H1 (cell line): ENCODE data around the gene ANGPTL4. TPM values are rescaled to one million over a fixed set of nuclear protein-coding genes. Genes with fewer than 3 reads are reported as not detected.

Source experiments
- CTCF ChIA-PET: fragments of 300-600 bp; sonication (Branson Sonifier 250); formaldehyde crosslinking; loops from one replicate; lab custom pipeline; 2021; ENCODE audit not compliant: partially characterized antibody; lab: Charles Lee
- POLR2A ChIA-PET: fragments of 300-600 bp; sonication (Branson Sonifier 250); formaldehyde crosslinking; loops from one replicate; lab custom pipeline; 2021; ENCODE audit warnings: inconsistent platforms; ENCODE audit not compliant: partially characterized antibody; lab: Charles Lee
- DNase-seq, 2 experiments: peaks; one replicate each; pipeline versions ENCODE4 v3.0.0 to v3.0.0-alpha.2; 2010 to 2022; ENCODE audit warnings: low spot score in 2 of 2, low read depth in 1 of 2, mixed read lengths in 1 of 2
- FAIRE-seq: peaks from 2 replicates; lab custom pipeline; 2011; peaks lifted over from hg19 to GRCh38; lab: Jason Lieb, UNC
- H2AFZ ChIP-seq: 2 replicates; pipeline ENCODE4 v1.8.1; 2012; ENCODE audit warnings: low read length, inconsistent platforms
- H2AK5ac ChIP-seq: 2 replicates; pipeline ENCODE4 v1.6.1; 2013; ENCODE audit warnings: low read depth, low read length
- H2BK120ac ChIP-seq: replicated peaks from 2 replicates; pipeline ENCODE3; 2013; ENCODE audit warnings: low read depth, low read length, inconsistent platforms
- H2BK12ac ChIP-seq: 2 replicates; pipeline ENCODE4 v1.6.1; 2013; ENCODE audit warnings: low read depth, low read length
- H2BK15ac ChIP-seq: 2 replicates; pipeline ENCODE4 v1.6.1; 2013; ENCODE audit warnings: low read length
- H2BK20ac ChIP-seq: 2 replicates; pipeline ENCODE4 v1.6.1; 2013; ENCODE audit warnings: low read length
- H2BK5ac ChIP-seq: 2 replicates; pipeline ENCODE4 v1.6.1; 2013; ENCODE audit warnings: low read depth, low read length
- H3K14ac ChIP-seq: 2 replicates; pipeline ENCODE4 v1.6.1; 2013; ENCODE audit warnings: inconsistent platforms; ENCODE audit not compliant: insufficient read length
- H3K18ac ChIP-seq: 2 replicates; pipeline ENCODE4 v1.6.1; 2013; ENCODE audit warnings: low read length; ENCODE audit errors: extremely low read depth
- H3K23ac ChIP-seq: 2 replicates; pipeline ENCODE4 v1.6.1; 2013; ENCODE audit warnings: inconsistent platforms; ENCODE audit not compliant: insufficient read length
- H3K23me2 ChIP-seq: 2 replicates; pipeline ENCODE4 v1.6.1; 2013; ENCODE audit warnings: low read depth, low read length
- H3K27ac ChIP-seq: 2 replicates; pipeline ENCODE4 v1.6.1; 2011; ENCODE audit warnings: low read depth, low read length, inconsistent platforms
- H3K27me3 ChIP-seq, 4 experiments: replicated peaks in 1 of 4; 1 replicate in 1 of 4; 2 replicates in 3 of 4; pipeline versions ENCODE4 v1.6.1 to v1.8.1; 2011 to 2013; ENCODE audit warnings: low read length in 3 of 4, mild to moderate bottlenecking in 3 of 4, inconsistent platforms in 2 of 4, mixed read lengths in 2 of 4, moderate library complexity in 1 of 4; ENCODE audit not compliant: control insufficient read depth in 3 of 4, insufficient read depth in 3 of 4; ENCODE audit errors: extremely low read depth in 1 of 4
- H3K36me3 ChIP-seq, 4 experiments: 2 replicates each; pipeline versions ENCODE4 v1.6.1 to v1.8.1; 2011 to 2013; ENCODE audit warnings: mild to moderate bottlenecking in 4 of 4, low read length in 3 of 4, moderate library complexity in 2 of 4, control low read depth in 1 of 4, inconsistent platforms in 1 of 4; ENCODE audit not compliant: insufficient read depth in 4 of 4, control insufficient read depth in 2 of 4
- H3K4ac ChIP-seq: replicated peaks from 2 replicates; pipeline ENCODE3; 2013; ENCODE audit warnings: low read length, low read depth, mixed read lengths, inconsistent platforms; ENCODE audit not compliant: insufficient read length
- H3K4me1 ChIP-seq, 4 experiments: replicated peaks in 1 of 4; 1 replicate in 1 of 4; 2 replicates in 3 of 4; pipeline versions ENCODE4 v1.6.1 to v1.8.1; 2011 to 2013; ENCODE audit warnings: low read length in 3 of 4, inconsistent platforms in 2 of 4, mixed read lengths in 1 of 4; ENCODE audit not compliant: insufficient read depth in 4 of 4, control insufficient read depth in 3 of 4
- H3K4me2 ChIP-seq, 2 experiments: 2 replicates each; pipeline versions ENCODE4 v1.6.1 to v1.8.1; 2011 to 2013; ENCODE audit warnings: low read depth in 2 of 2, low read length in 2 of 2, control low read depth in 1 of 2, inconsistent platforms in 1 of 2, mild to moderate bottlenecking in 1 of 2; ENCODE audit not compliant: insufficient read depth in 1 of 2
- H3K4me3 ChIP-seq, 4 experiments: fragments of 200-600, 300-600 bp in 1 of 4; sonication (generic), shearing (Covaris generic), sonication (Bioruptor Twin) in 1 of 4; 2 replicates each; pipeline versions ENCODE4 v1.5.1 to v1.8.1; 2011 to 2016; ENCODE audit warnings: low read length in 4 of 4, low read depth in 3 of 4, control low read depth in 2 of 4, inconsistent platforms in 2 of 4, mild to moderate bottlenecking in 2 of 4, mixed read lengths in 1 of 4, moderate library complexity in 1 of 4; ENCODE audit not compliant: insufficient read depth in 2 of 4; ENCODE audit errors: extremely low read depth in 1 of 4
- H3K56ac ChIP-seq: replicated peaks from 2 replicates; pipeline ENCODE3; 2013; ENCODE audit warnings: low read depth, mild to moderate bottlenecking, mixed read lengths, low read length, inconsistent platforms; ENCODE audit not compliant: insufficient read length
- H3K79me1 ChIP-seq: 2 replicates; pipeline ENCODE4 v1.6.1; 2013; ENCODE audit warnings: low read depth, low read length, control low read depth
- H3K79me2 ChIP-seq, 2 experiments: 2 replicates each; pipeline versions ENCODE4 v1.6.1 to v1.8.1; 2012 to 2013; ENCODE audit warnings: low read length in 2 of 2, mild to moderate bottlenecking in 2 of 2, inconsistent platforms in 1 of 2; ENCODE audit not compliant: insufficient read depth in 2 of 2, control insufficient read depth in 1 of 2
- H3K9ac ChIP-seq, 4 experiments: replicated peaks in 1 of 4; 1 replicate in 1 of 4; 2 replicates in 3 of 4; pipeline versions ENCODE4 v1.6.1 to v1.8.1; 2011 to 2013; ENCODE audit warnings: low read depth in 3 of 4, low read length in 3 of 4, control low read depth in 2 of 4, mild to moderate bottlenecking in 2 of 4, moderate library complexity in 2 of 4, inconsistent platforms in 1 of 4; ENCODE audit errors: extremely low read depth in 1 of 4
- H3K9me3 ChIP-seq, 2 experiments: 2 replicates each; pipeline versions ENCODE4 v1.6.1 to v1.8.1; 2012 to 2013; ENCODE audit warnings: mild to moderate bottlenecking in 2 of 2, moderate library complexity in 2 of 2, control low read depth in 1 of 2, inconsistent platforms in 1 of 2, low read depth in 1 of 2, low read length in 1 of 2, mixed read lengths in 1 of 2; ENCODE audit not compliant: insufficient read depth in 2 of 2
- H4K20me1 ChIP-seq, 2 experiments: replicated peaks in 1 of 2; 2 replicates each; pipeline versions ENCODE3 to v1.8.1; 2011 to 2013; ENCODE audit warnings: inconsistent platforms in 2 of 2, low read length in 2 of 2, mild to moderate bottlenecking in 1 of 2; ENCODE audit not compliant: insufficient read depth in 2 of 2, control insufficient read depth in 1 of 2
- H4K5ac ChIP-seq: 2 replicates; pipeline ENCODE4 v1.6.1; 2013; ENCODE audit warnings: low read length, low read depth, mixed read lengths, inconsistent platforms; ENCODE audit not compliant: insufficient read length
- H4K8ac ChIP-seq: 2 replicates; pipeline ENCODE4 v1.8.0; 2013; ENCODE audit warnings: mild to moderate bottlenecking, moderate library complexity, low read length, inconsistent platforms; ENCODE audit not compliant: insufficient read depth; ENCODE audit errors: extremely low read depth
- H4K91ac ChIP-seq: replicated peaks from 2 replicates; pipeline ENCODE3; 2013; ENCODE audit warnings: low read length, mixed read lengths, inconsistent platforms; ENCODE audit not compliant: insufficient read length
- FOSL1 ChIP-seq: IDR thresholded peaks from 2 replicates; pipeline ENCODE4 v1.6.1; 2011; ENCODE audit warnings: mild to moderate bottlenecking, low read depth, low read length, moderate library complexity; ENCODE audit not compliant: insufficient read depth
- KDM5A ChIP-seq: fragments of 200-600 bp; IDR thresholded peaks from 2 replicates; pipeline ENCODE4 v1.7.1; 2012; ENCODE audit warnings: mild to moderate bottlenecking, low read length, inconsistent platforms, mixed read lengths
- RXRA ChIP-seq: IDR thresholded peaks from 2 replicates; pipeline ENCODE4 v1.6.1; 2011; ENCODE audit warnings: low read depth, mild to moderate bottlenecking, low read length, moderate library complexity; ENCODE audit not compliant: insufficient read depth
- SP1 ChIP-seq: IDR thresholded peaks from 2 replicates; pipeline ENCODE4 v1.6.1; 2011; ENCODE audit warnings: low read depth, low read length
- ZNF274 ChIP-seq: IDR thresholded peaks from 2 replicates; pipeline ENCODE4 v1.7.0; 2012; ENCODE audit warnings: low read length, borderline replicate concordance; ENCODE audit errors: extremely low read depth
- WGBS, 2 experiments: shearing (Covaris generic) in 1 of 2; methylation state at CpG; one replicate each; pipeline versions ENCODE4 v1.1.6 to v1.1.7; 2013 to 2015; ENCODE audit warnings: low lambda C conversion rate in 2 of 2, mixed read lengths in 2 of 2, inconsistent platforms in 1 of 2, low coverage in 1 of 2, missing lambda C conversion rate in 1 of 2; ENCODE audit not compliant: insufficient replicate concordance in 2 of 2, insufficient coverage in 1 of 2, insufficient read length in 1 of 2; ENCODE audit errors: extremely low coverage in 1 of 2, missing lambda C conversion rate in 1 of 2; 5-methylcytosine and 5-hydroxymethylcytosine counted together
- polyA plus RNA-seq, 7 experiments: library from polyadenylated mRNA; depleted of rRNA in 3 of 7; stranded (reverse) in 5 of 7; unstranded in 2 of 7; fragments of >200 nt in 5 of 7; fragments of 200-250 nt in 2 of 7; gene quantifications; 1 replicate in 5 of 7; 2 replicates in 1 of 7; 4 replicates in 1 of 7; pipeline versions ENCODE4 v1.2.1 to v1.2.3, GENCODE V29; 2011 to 2013; ENCODE audit warnings: missing spikeins in 2 of 7, mixed read lengths in 2 of 7
- total RNA-seq: library from RNA; stranded (reverse); fragmentation: NEBNext Ultra II Directional; extraction: Animal tissue kit (Norgen Biotek cat#: 25700); gene quantifications from 2 replicates; pipeline ENCODE4 v1.2.1, GENCODE V29; 2021
- TF ChIP-seq, protein P1 (sequence below), 3 experiments: IDR thresholded peaks; 1 replicate in 2 of 3; 2 replicates in 1 of 3; pipeline versions ENCODE4 v1.5.1 to v1.6.1; 2011; ENCODE audit warnings: low read length in 3 of 3, mild to moderate bottlenecking in 3 of 3, inconsistent platforms in 2 of 3, low read depth in 1 of 3, moderate library complexity in 1 of 3; ENCODE audit not compliant: insufficient read depth in 1 of 3; ENCODE audit errors: control extremely low read depth in 1 of 3

ANGPTL4 gene
- total and polyA plus RNA-seq, 2 of the 8 experiments (the other 6 are each of a cell fraction or from before 2014, with no cell fraction given) = 2.3 to 6.5 TPM

DNA sequence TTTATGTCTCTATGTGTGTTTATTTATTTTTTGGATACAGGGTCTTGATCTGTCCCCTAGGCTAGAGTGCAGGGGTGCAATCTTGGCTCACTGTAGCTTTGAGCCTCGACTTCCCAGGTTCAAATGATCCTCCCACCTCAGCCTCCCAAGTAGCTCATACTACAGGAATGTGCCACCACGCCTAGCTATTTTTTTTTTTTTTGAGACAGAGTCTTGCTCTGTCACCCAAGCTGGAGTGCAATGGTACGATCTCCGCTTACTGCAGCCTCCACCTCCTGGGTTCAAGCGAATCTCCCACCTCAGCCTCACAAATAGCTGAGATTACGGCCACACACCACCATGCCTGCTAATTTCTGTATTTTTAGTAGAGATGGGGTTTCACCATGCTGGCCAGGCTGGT lies 5.0 kb upstream of the ANGPTL4 start:
- FAIRE-seq (no peak), DNase-seq (no peak)
- H2BK5ac ChIP-seq = no peak overlapping the region
- no peak overlapping the region for H2BK120ac ChIP-seq
- no peaks in the 10 kb centered on the region for H4K20me1 ChIP-seq
- no peaks in the 10 kb centered on the region for H3K36me3 ChIP-seq
- H3K23ac ChIP-seq = no peak overlapping the region
- no peaks in the 10 kb centered on the region for H3K9me3 ChIP-seq
- H3K79me1 ChIP-seq = no peaks in the 10 kb centered on the region
- H2BK12ac ChIP-seq = no peak overlapping the region
- H3K27ac ChIP-seq = no peak overlapping the region
- H2BK15ac ChIP-seq = no peak overlapping the region
- no peak overlapping the region for H3K4me2 ChIP-seq
- CTCF ChIA-PET = interaction anchor here (0.9 to 1.3 kb wide), 4 partner anchors 9 to 90 kb away, joined by 3 read pairs; no protein-coding TSS in a partner anchor
- H2BK20ac ChIP-seq = no peak overlapping the region
- H2AK5ac ChIP-seq = no peak overlapping the region
- peaks cover 0 to 3% (median 0%) of the 10 kb centered on the region in 4 experiments; a peak in 1 of 7 replicates for H3K4me1 ChIP-seq
- TF ChIP-seq, protein P1, sequence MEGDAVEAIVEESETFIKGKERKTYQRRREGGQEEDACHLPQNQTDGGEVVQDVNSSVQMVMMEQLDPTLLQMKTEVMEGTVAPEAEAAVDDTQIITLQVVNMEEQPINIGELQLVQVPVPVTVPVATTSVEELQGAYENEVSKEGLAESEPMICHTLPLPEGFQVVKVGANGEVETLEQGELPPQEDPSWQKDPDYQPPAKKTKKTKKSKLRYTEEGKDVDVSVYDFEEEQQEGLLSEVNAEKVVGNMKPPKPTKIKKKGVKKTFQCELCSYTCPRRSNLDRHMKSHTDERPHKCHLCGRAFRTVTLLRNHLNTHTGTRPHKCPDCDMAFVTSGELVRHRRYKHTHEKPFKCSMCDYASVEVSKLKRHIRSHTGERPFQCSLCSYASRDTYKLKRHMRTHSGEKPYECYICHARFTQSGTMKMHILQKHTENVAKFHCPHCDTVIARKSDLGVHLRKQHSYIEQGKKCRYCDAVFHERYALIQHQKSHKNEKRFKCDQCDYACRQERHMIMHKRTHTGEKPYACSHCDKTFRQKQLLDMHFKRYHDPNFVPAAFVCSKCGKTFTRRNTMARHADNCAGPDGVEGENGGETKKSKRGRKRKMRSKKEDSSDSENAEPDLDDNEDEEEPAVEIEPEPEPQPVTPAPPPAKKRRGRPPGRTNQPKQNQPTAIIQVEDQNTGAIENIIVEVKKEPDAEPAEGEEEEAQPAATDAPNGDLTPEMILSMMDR (IDR thresholded peaks at IDR 0.05; ENCODE audit: control extremely low read depth in 1 of 3, insufficient read depth in 1 of 3, low read depth in 1 of 3, low read length in 3 of 3) = no peak
- no peak for TF ChIP-seq KDM5A
- no peak for TF ChIP-seq RXRA
- TF ChIP-seq ZNF274 = no peak
- no peak for TF ChIP-seq FOSL1
- no peak for TF ChIP-seq SP1
- TF ChIP-seq, all 59 proteins: peak for 0
- H4K91ac ChIP-seq = no peak overlapping the region
- H3K23me2 ChIP-seq = peaks cover 9% of the 10 kb centered on the region; the same call in 1 of the 2 replicates
- no peak overlapping the region for H2AFZ ChIP-seq
- no peaks in the 10 kb centered on the region for H3K79me2 ChIP-seq
- POLR2A ChIA-PET = interaction anchor here (0.7 kb wide), 1 partner anchor 35 kb away, joined by 3 read pairs; no protein-coding TSS in a partner anchor
- no peak overlapping the region for H4K8ac ChIP-seq
- 89% methylated on average over 6 of the region's 6 CpGs; no CpG with 5 or more reads in 1 of the 2 experiments for WGBS, 2 experiments
- no peak overlapping the region for H3K4me3 ChIP-seq
- H3K18ac ChIP-seq = no peak overlapping the region
- H3K56ac ChIP-seq = no peak overlapping the region
- no peak overlapping the region for H3K14ac ChIP-seq
- H4K5ac ChIP-seq = no peak overlapping the region
- peaks cover 0 to 6% (median 2%) of the 10 kb centered on the region in 4 experiments; a peak in 2 of 7 replicates for H3K27me3 ChIP-seq
- H3K4ac ChIP-seq = no peak overlapping the region
- no peak overlapping the region for H3K9ac ChIP-seq
